HepG2 (cell line): Measurements from ENCODE around the gene NARF. TPM values are rescaled to one million over a fixed set of nuclear protein-coding genes. Genes with fewer than 3 reads are reported as not detected.

Experiments used
- CHCHD3 ChIP-seq: sonication (generic); formaldehyde crosslinking; IDR thresholded peaks from 2 replicates; pipeline ENCODE4 v1.8.0; 2022; ENCODE audit warnings: mild to moderate bottlenecking, missing genetic modification reagents, moderate library complexity
- HMGA1 ChIP-seq: sonication (generic); formaldehyde crosslinking; conservative IDR thresholded peaks from 2 replicates; pipeline ENCODE4 v1.4.0; 2020; ENCODE audit warnings: missing genetic modification reagents
- LCORL ChIP-seq, 2 experiments: fragments of 450-650 bp in 1 of 2; sonication (generic) in 1 of 2; formaldehyde crosslinking in 1 of 2; IDR thresholded peaks; 2 replicates each; pipeline versions ENCODE4 v1.5.0 to v1.6.1; 2017 to 2020; ENCODE audit warnings: antibody characterized with exemption in 1 of 2, missing genetic modification reagents in 1 of 2
- MYC ChIP-seq: sonication (generic); formaldehyde crosslinking; IDR thresholded peaks from 2 replicates; pipeline ENCODE4 v1.9.0; 2021; ENCODE audit warnings: missing genetic modification reagents, borderline replicate concordance
- RXRB ChIP-seq: IDR thresholded peaks from 2 replicates; pipeline ENCODE4 v1.6.1; 2016; ENCODE audit warnings: borderline replicate concordance, missing genetic modification reagents, missing compliant biosample characterization
- SCMH1 ChIP-seq: sonication (generic); formaldehyde crosslinking; IDR thresholded peaks from 2 replicates; pipeline ENCODE4 v1.9.0; 2021; ENCODE audit warnings: missing genetic modification reagents, mild to moderate bottlenecking, borderline replicate concordance
- SRF ChIP-seq: IDR thresholded peaks from 2 replicates; pipeline ENCODE4 v1.6.1; 2011; ENCODE audit warnings: mild to moderate bottlenecking, low read depth, low read length, moderate library complexity
- TRIM24 ChIP-seq: sonication (generic); formaldehyde crosslinking; IDR thresholded peaks from 2 replicates; pipeline ENCODE4 v1.8.0; 2022; ENCODE audit warnings: mild to moderate bottlenecking, missing genetic modification reagents
- ZNF30 ChIP-seq: sonication (generic); formaldehyde crosslinking; IDR thresholded peaks from 2 replicates; pipeline ENCODE4 v1.5.0; 2020; ENCODE audit warnings: mild to moderate bottlenecking, missing genetic modification reagents
- ZNF550 ChIP-seq: sonication (generic); formaldehyde crosslinking; IDR thresholded peaks from 2 replicates; pipeline ENCODE4 v1.4.0; 2020; ENCODE audit warnings: mild to moderate bottlenecking, missing genetic modification reagents, borderline replicate concordance
- ZNF564 ChIP-seq: sonication (generic); formaldehyde crosslinking; IDR thresholded peaks from 2 replicates; pipeline ENCODE4 v1.8.1; 2023; ENCODE audit warnings: mild to moderate bottlenecking, missing genetic modification reagents
- ZNF772 ChIP-seq: sonication (generic); formaldehyde crosslinking; IDR thresholded peaks from 2 replicates; pipeline ENCODE4 v1.5.0; 2020; ENCODE audit warnings: mild to moderate bottlenecking, missing genetic modification reagents
- polyA plus RNA-seq, 8 experiments: library from polyadenylated mRNA; depleted of rRNA in 3 of 8; stranded (reverse) in 7 of 8; unstranded in 1 of 8; fragments of >200 nt; fragmentation: Illumina TruSeq in 4 of 8; extraction: Trizol in 4 of 8; gene quantifications; 2 replicates each; pipeline versions ENCODE4 v1.2.1 to v1.2.3, GENCODE V29; 2011 to 2016; ENCODE audit warnings: low read depth in 4 of 8, missing spikeins in 1 of 8, mixed read lengths in 1 of 8; ENCODE audit not compliant: insufficient read depth in 1 of 8
- total RNA-seq, 5 experiments: library from RNA; depleted of rRNA; stranded (reverse); fragments of >200 nt; fragmentation: Illumina TruSeq; extraction: Trizol; gene quantifications; 2 replicates each; pipeline ENCODE4 v1.2.3, GENCODE V29; 2016; ENCODE audit warnings: low read depth in 1 of 5
- TF ChIP-seq, protein P1 (sequence below): sonication (generic); formaldehyde crosslinking; IDR thresholded peaks from 2 replicates; pipeline ENCODE4 v1.4.0; 2020; ENCODE audit warnings: mild to moderate bottlenecking, missing genetic modification reagents
- TF ChIP-seq, protein P2 (sequence below): IDR thresholded peaks from 2 replicates; pipeline ENCODE4 v1.6.1; 2018; ENCODE audit warnings: missing genetic modification reagents
- TF ChIP-seq, protein P3 (sequence below): sonication (generic); formaldehyde crosslinking; IDR thresholded peaks from 2 replicates; pipeline ENCODE4 v1.8.0; 2022; ENCODE audit warnings: missing genetic modification reagents, mild to moderate bottlenecking, borderline replicate concordance
- TF ChIP-seq, protein P4 (sequence below): IDR thresholded peaks from 2 replicates; pipeline ENCODE4 v1.6.1; 2016; ENCODE audit warnings: mild to moderate bottlenecking, missing biosample characterization, missing genetic modification reagents
- TF ChIP-seq, protein P5 (sequence below): sonication (generic); formaldehyde crosslinking; IDR thresholded peaks from 2 replicates; pipeline ENCODE4 v1.5.0; 2020; ENCODE audit warnings: missing genetic modification reagents

The NARF gene
- total and polyA plus RNA-seq, 2 of the 13 experiments (the other 11 are each of a cell fraction or from before 2014, with no cell fraction given) = 61.1 to 144 TPM

DNA sequence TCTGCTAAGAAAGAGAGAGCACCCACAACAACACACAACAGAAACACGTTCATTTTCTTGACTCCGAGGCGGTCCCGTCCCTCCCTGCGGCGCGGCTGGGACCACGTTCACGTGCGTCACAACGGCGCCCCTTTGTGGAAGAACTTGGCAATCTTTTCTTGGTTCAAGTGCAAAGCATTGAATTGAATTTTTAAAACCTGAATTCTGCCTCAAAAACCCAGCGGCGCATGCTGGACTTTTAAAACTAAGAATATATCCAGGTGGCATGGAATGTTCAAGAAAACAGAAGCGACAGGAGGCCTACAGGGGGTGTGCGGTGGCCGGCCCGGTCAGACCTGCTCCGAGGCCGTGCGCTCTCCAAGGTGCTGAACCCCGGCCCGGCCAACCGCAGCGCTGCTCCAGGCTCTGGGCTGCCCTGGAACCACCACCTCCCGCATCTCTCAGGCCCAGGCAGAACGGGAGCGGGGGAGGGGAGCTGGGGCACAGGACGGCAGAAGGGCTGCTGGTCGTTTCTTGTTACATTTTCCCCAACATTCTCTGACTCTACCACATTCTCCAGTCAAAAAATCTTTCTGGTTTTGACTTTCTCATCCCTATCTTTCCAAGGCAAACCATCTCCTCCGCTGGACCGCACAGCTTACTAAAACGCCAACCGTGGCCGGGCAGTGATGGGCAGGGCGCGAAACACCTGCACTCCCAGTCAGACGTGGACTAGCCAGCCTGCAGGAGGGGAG lies 43.8 kb upstream of the NARF start (continued):
- TF ChIP-seq, protein P1, sequence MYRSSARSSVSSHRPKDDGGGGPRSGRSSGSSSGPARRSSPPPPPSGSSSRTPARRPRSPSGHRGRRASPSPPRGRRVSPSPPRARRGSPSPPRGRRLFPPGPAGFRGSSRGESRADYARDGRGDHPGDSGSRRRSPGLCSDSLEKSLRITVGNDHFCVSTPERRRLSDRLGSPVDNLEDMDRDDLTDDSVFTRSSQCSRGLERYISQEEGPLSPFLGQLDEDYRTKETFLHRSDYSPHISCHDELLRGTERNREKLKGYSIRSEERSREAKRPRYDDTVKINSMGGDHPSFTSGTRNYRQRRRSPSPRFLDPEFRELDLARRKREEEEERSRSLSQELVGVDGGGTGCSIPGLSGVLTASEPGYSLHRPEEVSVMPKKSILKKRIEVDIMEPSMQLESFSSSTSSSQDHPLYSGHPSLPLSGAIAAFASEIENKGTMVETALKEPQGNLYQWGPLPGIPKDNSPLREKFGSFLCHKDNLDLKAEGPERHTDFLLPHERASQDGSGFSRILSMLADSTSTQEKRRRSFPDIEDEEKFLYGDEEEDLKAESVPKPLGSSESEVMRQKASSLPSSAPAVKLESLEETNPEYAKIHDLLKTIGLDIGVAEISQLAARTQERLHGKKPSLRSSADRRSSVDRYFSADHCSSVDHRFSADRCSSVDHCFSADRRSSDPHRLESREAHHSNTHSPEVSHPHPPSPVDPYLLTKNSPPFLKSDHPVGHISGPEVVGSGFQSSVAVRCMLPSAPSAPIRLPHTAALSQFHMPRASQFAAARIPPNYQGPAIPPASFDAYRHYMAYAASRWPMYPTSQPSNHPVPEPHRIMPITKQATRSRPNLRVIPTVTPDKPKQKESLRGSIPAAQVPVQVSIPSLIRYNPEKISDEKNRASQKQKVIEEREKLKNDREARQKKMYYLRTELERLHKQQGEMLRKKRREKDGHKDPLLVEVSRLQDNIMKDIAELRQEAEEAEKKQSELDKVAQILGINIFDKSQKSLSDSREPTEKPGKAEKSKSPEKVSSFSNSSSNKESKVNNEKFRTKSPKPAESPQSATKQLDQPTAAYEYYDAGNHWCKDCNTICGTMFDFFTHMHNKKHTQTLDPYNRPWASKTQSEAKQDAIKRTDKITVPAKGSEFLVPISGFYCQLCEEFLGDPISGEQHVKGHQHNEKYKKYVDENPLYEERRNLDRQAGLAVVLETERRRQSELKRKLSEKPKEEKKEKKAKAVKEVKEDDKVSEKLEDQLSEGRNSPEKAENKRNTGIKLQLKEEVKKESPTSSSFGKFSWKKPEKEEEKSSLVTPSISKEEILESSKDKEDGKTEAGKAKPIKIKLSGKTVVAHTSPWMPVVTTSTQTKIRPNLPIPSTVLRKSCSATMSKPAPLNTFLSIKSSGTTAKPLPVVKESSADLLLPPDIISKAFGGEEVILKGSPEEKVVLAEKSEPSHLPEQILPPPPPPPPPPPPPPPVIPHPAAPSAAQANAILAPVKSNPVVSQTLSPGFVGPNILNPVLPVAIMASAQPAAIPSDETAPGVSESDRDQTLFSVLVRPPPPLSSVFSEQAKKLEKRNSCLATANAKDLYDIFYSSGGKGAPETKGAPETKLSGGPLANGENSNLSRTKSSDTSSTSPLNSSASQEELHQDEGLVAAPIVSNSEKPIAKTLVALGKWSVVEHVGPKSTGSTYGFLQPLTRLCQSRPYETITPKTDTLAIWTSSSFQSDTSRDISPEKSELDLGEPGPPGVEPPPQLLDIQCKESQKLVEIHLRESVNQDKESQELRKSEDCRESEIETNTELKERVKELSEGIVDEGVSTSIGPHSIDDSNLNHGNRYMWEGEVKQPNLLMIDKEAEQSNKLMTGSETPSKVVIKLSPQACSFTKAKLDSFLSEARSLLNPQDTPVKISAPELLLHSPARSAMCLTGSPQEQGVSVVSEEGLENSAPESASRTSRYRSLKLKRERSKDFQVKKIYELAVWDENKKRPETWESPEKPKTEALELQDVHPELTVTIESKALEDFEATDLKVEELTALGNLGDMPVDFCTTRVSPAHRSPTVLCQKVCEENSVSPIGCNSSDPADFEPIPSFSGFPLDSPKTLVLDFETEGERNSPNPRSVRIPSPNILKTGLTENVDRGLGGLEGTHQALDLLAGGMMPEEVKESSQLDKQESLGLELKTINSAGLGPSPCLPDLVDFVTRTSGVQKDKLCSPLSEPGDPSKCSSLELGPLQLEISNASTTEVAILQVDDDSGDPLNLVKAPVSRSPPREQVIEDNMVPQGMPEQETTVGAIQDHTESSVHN = 0 out of 2 replicates have a peak, but pooled peaks have one; percentile 25
- peak; percentile 61 for TF ChIP-seq RXRB (CRISPR knock-in tag)
- TF ChIP-seq TRIM24 (CRISPR knock-in tag) = no peak
- TF ChIP-seq, protein P2, sequence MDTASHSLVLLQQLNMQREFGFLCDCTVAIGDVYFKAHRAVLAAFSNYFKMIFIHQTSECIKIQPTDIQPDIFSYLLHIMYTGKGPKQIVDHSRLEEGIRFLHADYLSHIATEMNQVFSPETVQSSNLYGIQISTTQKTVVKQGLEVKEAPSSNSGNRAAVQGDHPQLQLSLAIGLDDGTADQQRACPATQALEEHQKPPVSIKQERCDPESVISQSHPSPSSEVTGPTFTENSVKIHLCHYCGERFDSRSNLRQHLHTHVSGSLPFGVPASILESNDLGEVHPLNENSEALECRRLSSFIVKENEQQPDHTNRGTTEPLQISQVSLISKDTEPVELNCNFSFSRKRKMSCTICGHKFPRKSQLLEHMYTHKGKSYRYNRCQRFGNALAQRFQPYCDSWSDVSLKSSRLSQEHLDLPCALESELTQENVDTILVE (CRISPR knock-in tag) = peak; percentile 94
- TF ChIP-seq, protein P3, sequence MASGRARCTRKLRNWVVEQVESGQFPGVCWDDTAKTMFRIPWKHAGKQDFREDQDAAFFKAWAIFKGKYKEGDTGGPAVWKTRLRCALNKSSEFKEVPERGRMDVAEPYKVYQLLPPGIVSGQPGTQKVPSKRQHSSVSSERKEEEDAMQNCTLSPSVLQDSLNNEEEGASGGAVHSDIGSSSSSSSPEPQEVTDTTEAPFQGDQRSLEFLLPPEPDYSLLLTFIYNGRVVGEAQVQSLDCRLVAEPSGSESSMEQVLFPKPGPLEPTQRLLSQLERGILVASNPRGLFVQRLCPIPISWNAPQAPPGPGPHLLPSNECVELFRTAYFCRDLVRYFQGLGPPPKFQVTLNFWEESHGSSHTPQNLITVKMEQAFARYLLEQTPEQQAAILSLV (CRISPR knock-in tag) = peak; percentile 89; the same call in 1 of the 2 replicates
- TF ChIP-seq, protein P4, sequence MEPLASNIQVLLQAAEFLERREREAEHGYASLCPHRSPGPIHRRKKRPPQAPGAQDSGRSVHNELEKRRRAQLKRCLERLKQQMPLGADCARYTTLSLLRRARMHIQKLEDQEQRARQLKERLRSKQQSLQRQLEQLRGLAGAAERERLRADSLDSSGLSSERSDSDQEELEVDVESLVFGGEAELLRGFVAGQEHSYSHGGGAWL = peak; percentile 98
- TF ChIP-seq ZNF772 (CRISPR knock-in tag) = peak; percentile 84
- TF ChIP-seq ZNF30 (CRISPR knock-in tag) = no peak
- 0 out of 2 replicates have a peak, but pooled peaks have one; percentile 36 for TF ChIP-seq SCMH1 (CRISPR knock-in tag)
- TF ChIP-seq HMGA1 (CRISPR knock-in tag) = no peak
- no peak for TF ChIP-seq SRF
- no peak for TF ChIP-seq LCORL (IDR thresholded peaks at IDR 0.05)
- 0 out of 2 replicates have a peak, but pooled peaks have one; percentile 49 for TF ChIP-seq LCORL (CRISPR knock-in tag; IDR thresholded peaks at IDR 0.05)
- peak; percentile 92 for TF ChIP-seq ZNF564 (CRISPR knock-in tag)
- peak; percentile 68; the same call in 1 of the 2 replicates for TF ChIP-seq MYC (CRISPR knock-in tag)
- TF ChIP-seq, protein P5, sequence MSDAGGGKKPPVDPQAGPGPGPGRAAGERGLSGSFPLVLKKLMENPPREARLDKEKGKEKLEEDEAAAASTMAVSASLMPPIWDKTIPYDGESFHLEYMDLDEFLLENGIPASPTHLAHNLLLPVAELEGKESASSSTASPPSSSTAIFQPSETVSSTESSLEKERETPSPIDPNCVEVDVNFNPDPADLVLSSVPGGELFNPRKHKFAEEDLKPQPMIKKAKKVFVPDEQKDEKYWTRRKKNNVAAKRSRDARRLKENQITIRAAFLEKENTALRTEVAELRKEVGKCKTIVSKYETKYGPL (CRISPR knock-in tag) = peak; percentile 94; the same call in 1 of the 2 replicates
- TF ChIP-seq CHCHD3 (CRISPR knock-in tag) = peak; percentile 80; the same call in 1 of the 2 replicates
- no peak for TF ChIP-seq ZNF550 (CRISPR knock-in tag)
